ENCODE results near the gene ATG3.

Gene ATG3

DNA sequence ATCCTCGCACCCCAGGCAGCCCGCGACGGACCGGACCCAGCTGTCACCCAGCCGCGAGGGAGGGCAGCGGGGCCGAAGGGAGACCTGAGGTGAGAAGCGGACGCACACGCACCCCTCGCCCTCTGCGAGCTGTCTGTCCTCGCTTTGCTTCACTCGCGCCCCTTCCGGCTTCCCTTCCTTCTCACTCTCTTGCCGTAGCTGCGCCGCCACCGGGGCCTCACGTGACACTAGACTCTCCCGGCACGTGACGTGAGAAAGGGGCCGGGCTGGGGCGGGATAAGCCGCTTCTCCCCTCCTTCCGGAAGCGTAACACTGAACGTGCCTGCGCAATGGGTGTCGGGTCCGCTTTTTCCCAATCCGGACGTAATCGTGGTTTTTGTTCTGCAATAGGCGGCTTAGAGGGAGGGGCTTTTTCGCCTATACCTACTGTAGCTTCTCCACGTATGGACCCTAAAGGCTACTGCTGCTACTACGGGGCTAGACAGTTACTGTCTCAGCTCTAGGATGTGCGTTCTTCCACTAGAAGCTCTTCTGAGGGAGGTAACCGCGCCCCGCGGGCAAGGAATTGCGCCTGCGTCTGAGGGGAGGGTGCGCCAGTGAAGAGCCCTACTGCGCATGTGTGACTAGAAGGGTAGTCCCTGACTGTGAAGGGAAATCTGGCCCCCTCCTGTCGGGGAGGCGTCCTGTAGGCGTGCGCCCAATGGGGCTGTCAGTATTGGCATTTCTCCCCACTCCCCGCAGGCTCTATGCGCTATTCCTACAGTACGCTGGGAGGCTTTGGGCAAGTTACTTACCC lies at the start of gene ATG3, which contains the start of gene SLC35A5:
Gene ATG3, minus strand, starts transcription at position 229 of the 796 bp plus-strand sequence. CDS start 434 bp downstream, outside the sequence.
Gene SLC35A5, plus strand, starts transcription at position 312 of the 796 bp plus-strand sequence. CDS start 1,359 bp downstream, outside the sequence.
- H3K79me2 ChIP-seq (ENCODE audit: control insufficient read depth, low read length) = peaks cover 67% of the 10 kb centered on the region

DNA sequence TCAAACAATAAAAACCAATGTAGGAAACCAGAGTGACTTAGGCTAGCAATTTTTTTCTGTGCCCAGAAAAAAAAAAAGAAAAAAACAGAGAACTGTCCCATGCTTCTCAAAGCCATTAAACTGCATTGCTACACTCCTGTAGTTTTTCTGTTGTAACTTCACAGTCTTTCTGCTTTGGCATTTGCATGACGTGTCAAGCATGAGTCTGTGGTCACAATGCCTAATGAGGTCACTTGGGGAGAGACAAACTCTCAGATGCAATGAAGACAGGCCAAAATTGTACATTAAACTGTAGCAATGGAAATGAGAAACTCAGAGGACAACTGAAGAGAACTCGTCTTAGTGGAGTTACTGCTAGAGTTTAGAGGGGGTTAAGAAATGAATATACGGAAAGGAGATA lies 48.4 kb upstream of the ATG3 start:
- Histone ChIP-seq H3F3A (ENCODE audit: control insufficient read depth, insufficient read depth) (no peaks in the 10 kb centered on the region), H3K27me3 (ENCODE audit: control insufficient read depth, low read length) (peaks cover 3% of the 10 kb centered on the region; the same call in 1 of the 2 replicates), H3K27ac (ENCODE audit: low read depth, low read length) (no peak overlapping the region)

More for the DNA sequence above, at the start of gene ATG3, which contains the start of gene SLC35A5:
- Histone ChIP-seq H4K20me1 (ENCODE audit: control insufficient read depth, insufficient read depth, low read depth, low read length) (no peaks in the 10 kb centered on the region), H3K4me3 (ENCODE audit: low read length) (peak within 1 kb of the TSS; percentile 97), H3K9me3 (ENCODE audit: control insufficient read depth, insufficient read depth, low read length) (no peaks in the 10 kb centered on the region), H3K27ac (ENCODE audit: low read depth, low read length) (peak within 1 kb of the TSS; percentile 85), H3K4me2 (ENCODE audit: low read length) (peak within 1 kb of the TSS; percentile 70), H3K9me2 (replicated peaks; ENCODE audit: control insufficient read depth, low read length) (no peaks in the 10 kb centered on the region), H3K4me1 (ENCODE audit: control insufficient read depth, low read length) (peaks cover 34% of the 10 kb centered on the region), H3F3A (ENCODE audit: control insufficient read depth, insufficient read depth) (no peaks in the 10 kb centered on the region), H3K36me3 (ENCODE audit: control insufficient read depth, low read length) (peaks cover 55% of the 10 kb centered on the region), H3K27me3 (ENCODE audit: control insufficient read depth, low read length) (no peaks in the 10 kb centered on the region)
- TF ChIP-seq, protein P1, sequence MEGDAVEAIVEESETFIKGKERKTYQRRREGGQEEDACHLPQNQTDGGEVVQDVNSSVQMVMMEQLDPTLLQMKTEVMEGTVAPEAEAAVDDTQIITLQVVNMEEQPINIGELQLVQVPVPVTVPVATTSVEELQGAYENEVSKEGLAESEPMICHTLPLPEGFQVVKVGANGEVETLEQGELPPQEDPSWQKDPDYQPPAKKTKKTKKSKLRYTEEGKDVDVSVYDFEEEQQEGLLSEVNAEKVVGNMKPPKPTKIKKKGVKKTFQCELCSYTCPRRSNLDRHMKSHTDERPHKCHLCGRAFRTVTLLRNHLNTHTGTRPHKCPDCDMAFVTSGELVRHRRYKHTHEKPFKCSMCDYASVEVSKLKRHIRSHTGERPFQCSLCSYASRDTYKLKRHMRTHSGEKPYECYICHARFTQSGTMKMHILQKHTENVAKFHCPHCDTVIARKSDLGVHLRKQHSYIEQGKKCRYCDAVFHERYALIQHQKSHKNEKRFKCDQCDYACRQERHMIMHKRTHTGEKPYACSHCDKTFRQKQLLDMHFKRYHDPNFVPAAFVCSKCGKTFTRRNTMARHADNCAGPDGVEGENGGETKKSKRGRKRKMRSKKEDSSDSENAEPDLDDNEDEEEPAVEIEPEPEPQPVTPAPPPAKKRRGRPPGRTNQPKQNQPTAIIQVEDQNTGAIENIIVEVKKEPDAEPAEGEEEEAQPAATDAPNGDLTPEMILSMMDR (IDR thresholded peaks at IDR 0.05; ENCODE audit: low read depth, low read length, poor library complexity, severe bottlenecking) = no peak
- TF ChIP-seq EZH2phosphoT487 (IDR thresholded peaks at IDR 0.05; ENCODE audit: borderline replicate concordance, low read length) = no peak

DNA sequence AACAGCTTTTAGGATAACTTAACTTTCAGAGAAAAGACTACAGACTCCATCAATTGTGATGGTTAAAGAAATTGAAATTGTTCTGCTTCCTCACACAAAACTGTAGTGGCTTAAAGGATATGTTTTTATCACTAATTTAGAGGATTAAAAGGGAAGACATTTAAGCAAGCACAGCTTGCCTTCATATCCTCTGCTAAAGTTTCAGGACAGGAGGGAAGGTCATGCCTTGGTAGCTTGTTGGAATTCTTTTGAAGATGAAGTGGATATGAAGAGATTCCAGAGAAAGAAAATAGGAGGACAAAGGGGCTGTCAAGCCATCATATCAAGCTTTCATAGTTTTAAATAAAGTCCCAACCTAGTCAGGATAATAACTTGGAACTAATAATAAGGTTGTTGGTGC lies 46.1 kb upstream of the ATG3 start:
- H3F3A ChIP-seq (ENCODE audit: control insufficient read depth, insufficient read depth) = no peaks in the 10 kb centered on the region

More for the DNA sequence above, 48.4 kb upstream of the ATG3 start:
- no peak for TF ChIP-seq EZH2phosphoT487 (IDR thresholded peaks at IDR 0.05; ENCODE audit: borderline replicate concordance, low read length)
- TF ChIP-seq, protein P1 (IDR thresholded peaks at IDR 0.05; ENCODE audit: low read depth, low read length, poor library complexity, severe bottlenecking) = no peak
- H3K36me3 ChIP-seq (ENCODE audit: control insufficient read depth, low read length) = no peaks in the 10 kb centered on the region
- no peaks in the 10 kb centered on the region for H3K9me2 ChIP-seq (replicated peaks; ENCODE audit: control insufficient read depth, low read length)
- no peak overlapping the region for H3K4me3 ChIP-seq (ENCODE audit: low read length)
- H3K4me1 ChIP-seq (ENCODE audit: control insufficient read depth, low read length) = no peaks in the 10 kb centered on the region
- no peaks in the 10 kb centered on the region for H3K9me3 ChIP-seq (ENCODE audit: control insufficient read depth, insufficient read depth, low read length)
- H3K79me2 ChIP-seq (ENCODE audit: control insufficient read depth, low read length) = no peaks in the 10 kb centered on the region
- H3K4me2 ChIP-seq (ENCODE audit: low read length) = no peak overlapping the region
- no peaks in the 10 kb centered on the region for H4K20me1 ChIP-seq (ENCODE audit: control insufficient read depth, insufficient read depth, low read depth, low read length)

More for the DNA sequence above, 46.1 kb upstream of the ATG3 start:
- Histone ChIP-seq H3K27me3 (ENCODE audit: control insufficient read depth, low read length) (peaks cover 3% of the 10 kb centered on the region; the same call in 1 of the 2 replicates), H3K9me2 (replicated peaks; ENCODE audit: control insufficient read depth, low read length) (no peaks in the 10 kb centered on the region), H3K36me3 (ENCODE audit: control insufficient read depth, low read length) (no peaks in the 10 kb centered on the region), H3K4me1 (ENCODE audit: control insufficient read depth, low read length) (no peaks in the 10 kb centered on the region), H3K79me2 (ENCODE audit: control insufficient read depth, low read length) (no peaks in the 10 kb centered on the region), H3K27ac (ENCODE audit: low read depth, low read length) (no peak overlapping the region), H3K9me3 (ENCODE audit: control insufficient read depth, insufficient read depth, low read length) (no peaks in the 10 kb centered on the region), H4K20me1 (ENCODE audit: control insufficient read depth, insufficient read depth, low read depth, low read length) (no peaks in the 10 kb centered on the region), H3K4me2 (ENCODE audit: low read length) (no peak overlapping the region), H3K4me3 (ENCODE audit: low read length) (no peak overlapping the region)
- TF ChIP-seq, protein P1 (IDR thresholded peaks at IDR 0.05; ENCODE audit: low read depth, low read length, poor library complexity, severe bottlenecking) = no peak
- TF ChIP-seq EZH2phosphoT487 (IDR thresholded peaks at IDR 0.05; ENCODE audit: borderline replicate concordance, low read length) = no peak

All from DOHH2 (cell line).